Naive thymus-derived CD4-positive, alpha-beta T cell (primary cell): ENCODE data around the gene BCKDK. TPM values are rescaled to one million over a fixed set of nuclear protein-coding genes. Genes with fewer than 3 reads are reported as not detected.
"Not testable (repeated sequence)": the region's sequence is repeated elsewhere in the genome, so short reads cannot be mapped to it uniquely, and the experiment has no call there.

ENCODE experiments used
- ATAC-seq: fragments of 150-1000 bp; cut with Tn5 transposase; 2 replicates; pipeline ENCODE4 v1.10.0; 2021; ENCODE audit warnings: mild to moderate bottlenecking, moderate library complexity
- CTCF ChIA-PET: fragments of 350-600 bp; sonication (Branson Sonifier 250); formaldehyde crosslinking; loops from one replicate; lab custom pipeline; 2021; ENCODE audit warnings: antibody characterized with exemption; lab: Charles Lee
- POLR2A ChIA-PET: fragments of 350-600 bp; sonication (Branson Sonifier 250); formaldehyde crosslinking; loops from one replicate; lab custom pipeline; 2021; ENCODE audit warnings: antibody characterized with exemption, inconsistent platforms; lab: Charles Lee
- DNase-seq, 9 donors: peaks; one replicate each; pipeline versions ENCODE4 v3.0.0 to v3.0.0-alpha.2; 2020 to 2022; ENCODE audit warnings: mixed read lengths in 1 of 9
- H3K27ac ChIP-seq: one replicate; pipeline ENCODE4 v1.7.0; 2013; ENCODE audit warnings: mild to moderate bottlenecking, low read depth, low read length, moderate library complexity
- H3K27me3 ChIP-seq, 2 donors: one replicate each; pipeline ENCODE4 v1.7.0; 2013; ENCODE audit warnings: low read length in 2 of 2, mild to moderate bottlenecking in 2 of 2, moderate library complexity in 2 of 2; ENCODE audit not compliant: control insufficient read depth in 2 of 2, insufficient read depth in 2 of 2
- H3K36me3 ChIP-seq, 3 experiments: 1 replicate in 2 of 3; 2 replicates in 1 of 3; pipeline ENCODE4 v1.7.0; 2013; ENCODE audit warnings: low read length in 3 of 3, mild to moderate bottlenecking in 3 of 3, moderate library complexity in 1 of 3; ENCODE audit not compliant: insufficient read depth in 3 of 3, control insufficient read depth in 2 of 3
- H3K4me1 ChIP-seq, 2 donors: one replicate each; pipeline ENCODE4 v1.7.0; 2013; ENCODE audit warnings: low read length in 2 of 2, mild to moderate bottlenecking in 2 of 2, moderate library complexity in 1 of 2; ENCODE audit not compliant: control insufficient read depth in 2 of 2, insufficient read depth in 2 of 2
- H3K4me3 ChIP-seq: 2 replicates; pipeline ENCODE4 v1.7.0; 2013; ENCODE audit warnings: mild to moderate bottlenecking, low read length
- H3K9me3 ChIP-seq, 3 experiments: 1 replicate in 2 of 3; 2 replicates in 1 of 3; pipeline ENCODE4 v1.7.0; 2013; ENCODE audit warnings: low read length in 3 of 3; ENCODE audit not compliant: control insufficient read depth in 2 of 3
- H3K27ac Mint-ChIP-seq, 9 donors: one replicate each; pipeline ENCODE4 v1.8.0; 2020 to 2022; ENCODE audit warnings: mixed read lengths in 9 of 9, mild to moderate bottlenecking in 8 of 9, moderate library complexity in 5 of 9, inconsistent platforms in 2 of 9
- H3K27me3 Mint-ChIP-seq, 5 donors: one replicate each; pipeline ENCODE4 v1.8.0; 2021 to 2022; ENCODE audit warnings: mixed read lengths in 5 of 5, mild to moderate bottlenecking in 1 of 5
- H3K36me3 Mint-ChIP-seq, 5 donors: one replicate each; pipeline ENCODE4 v1.8.0; 2020 to 2022; ENCODE audit warnings: mixed read lengths in 5 of 5, mild to moderate bottlenecking in 3 of 5, inconsistent platforms in 1 of 5
- H3K4me1 Mint-ChIP-seq, 7 donors: one replicate each; pipeline ENCODE4 v1.8.0; 2020 to 2022; ENCODE audit warnings: mixed read lengths in 7 of 7, mild to moderate bottlenecking in 3 of 7, inconsistent platforms in 1 of 7
- H3K4me3 Mint-ChIP-seq, 10 donors: one replicate each; pipeline ENCODE4 v1.8.0; 2020 to 2022; ENCODE audit warnings: mild to moderate bottlenecking in 10 of 10, mixed read lengths in 10 of 10, moderate library complexity in 6 of 10, inconsistent platforms in 2 of 10
- H3K9me3 Mint-ChIP-seq, 11 donors: one replicate each; pipeline ENCODE4 v1.8.0; 2020 to 2022; ENCODE audit warnings: mixed read lengths in 11 of 11, mild to moderate bottlenecking in 4 of 11, inconsistent platforms in 1 of 11, moderate library complexity in 1 of 11
- intact Hi-C, 2 donors: fragments of 100-400 bp; cut with micrococcal nuclease; formaldehyde crosslinking; loops; one replicate each; pipeline ENCODE4 v1.15.1; 2023
- polyA plus RNA-seq, 2 donors: library from polyadenylated mRNA; unstranded; fragments of 300-500 nt; fragmentation: Illumina TruSeq; gene quantifications; one replicate each; pipeline ENCODE4 v1.2.3, GENCODE V29; 2021
- total RNA-seq, 6 experiments: library from RNA in 5 of 6; stranded (reverse) in 5 of 6; gene quantifications; 1 replicate in 5 of 6; 2 replicates in 1 of 6; pipeline ENCODE4 v1.2.3 and lab custom pipeline; 2021 to 2026

Gene BCKDK
- total and polyA plus RNA-seq, 7 experiments from 2014 or later: 10.3 to 36.0 (median 21.0) TPM

DNA sequence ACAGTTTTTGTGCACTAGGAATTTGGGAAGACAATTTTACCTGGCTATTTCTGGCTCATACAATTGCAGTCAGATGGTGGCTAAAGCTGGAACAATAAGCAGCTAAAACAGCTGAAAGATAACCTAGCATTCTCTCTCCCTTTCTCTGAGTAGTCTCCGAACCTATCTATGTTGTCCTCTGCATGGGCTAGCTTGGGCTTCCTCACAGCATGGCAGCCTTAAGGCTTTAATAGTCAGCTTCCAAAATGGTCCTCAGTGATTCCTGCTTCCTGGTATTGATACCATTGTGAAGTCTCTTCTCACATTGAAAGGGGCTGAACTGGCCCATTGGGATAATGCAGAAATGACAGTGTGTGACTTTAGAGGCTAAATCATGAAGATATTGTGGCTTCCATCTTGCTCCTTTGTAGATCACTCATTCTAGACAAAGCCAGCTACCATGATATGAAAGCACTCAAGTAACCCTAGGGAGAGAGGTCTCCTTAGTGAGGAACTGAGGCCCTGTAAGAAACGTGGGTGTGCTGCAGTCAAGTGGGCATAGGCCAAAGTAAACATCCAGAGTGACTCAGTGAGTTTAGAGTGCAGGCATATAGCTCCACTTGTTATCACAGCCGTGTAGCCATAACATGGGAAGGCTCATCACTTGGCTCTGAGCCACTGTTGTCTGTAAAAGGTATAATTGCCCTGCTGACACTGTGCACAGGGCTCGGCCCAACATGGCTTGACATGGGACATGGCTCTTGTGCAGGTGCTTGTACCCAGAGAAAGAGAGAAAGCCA, 8.1 kb upstream of the BCKDK start:
- DNase-seq (no peak), ATAC-seq (no peak)
- peaks cover 7 to 14% (median 12%) of the 10 kb centered on the region in 7 donors for H3K4me1 Mint-ChIP-seq
- H3K27ac ChIP-seq: no peak overlapping the region
- H3K9me3 ChIP-seq: no peaks in the 10 kb centered on the region
- no peak overlapping the region for H3K4me3 ChIP-seq
- no peaks in the 10 kb centered on the region for H3K27me3 ChIP-seq
- peaks cover 7 to 8% of the 10 kb centered on the region in 2 donors for H3K4me1 ChIP-seq
- H3K36me3 ChIP-seq: no peaks in the 10 kb centered on the region
- ChIA-PET POLR2A (interaction anchor here (1.8 kb wide), 1 partner anchor 80 kb away, joined by 4 read pairs; the partner anchor contains the start of gene FUS), CTCF (interaction anchor here (0.6 kb wide), 1 partner anchor 55 kb away, joined by 5 read pairs; no protein-coding TSS in a partner anchor)
- no peak overlapping the region for H3K4me3 Mint-ChIP-seq
- no peaks in the 10 kb centered on the region for H3K36me3 Mint-ChIP-seq
- no peaks in the 10 kb centered on the region for H3K27me3 Mint-ChIP-seq
- peaks cover 0 to 6% (median 0%) of the 10 kb centered on the region in 11 donors for H3K9me3 Mint-ChIP-seq
- intact Hi-C loops: no loop called here
- no peak overlapping the region for H3K27ac Mint-ChIP-seq

DNA sequence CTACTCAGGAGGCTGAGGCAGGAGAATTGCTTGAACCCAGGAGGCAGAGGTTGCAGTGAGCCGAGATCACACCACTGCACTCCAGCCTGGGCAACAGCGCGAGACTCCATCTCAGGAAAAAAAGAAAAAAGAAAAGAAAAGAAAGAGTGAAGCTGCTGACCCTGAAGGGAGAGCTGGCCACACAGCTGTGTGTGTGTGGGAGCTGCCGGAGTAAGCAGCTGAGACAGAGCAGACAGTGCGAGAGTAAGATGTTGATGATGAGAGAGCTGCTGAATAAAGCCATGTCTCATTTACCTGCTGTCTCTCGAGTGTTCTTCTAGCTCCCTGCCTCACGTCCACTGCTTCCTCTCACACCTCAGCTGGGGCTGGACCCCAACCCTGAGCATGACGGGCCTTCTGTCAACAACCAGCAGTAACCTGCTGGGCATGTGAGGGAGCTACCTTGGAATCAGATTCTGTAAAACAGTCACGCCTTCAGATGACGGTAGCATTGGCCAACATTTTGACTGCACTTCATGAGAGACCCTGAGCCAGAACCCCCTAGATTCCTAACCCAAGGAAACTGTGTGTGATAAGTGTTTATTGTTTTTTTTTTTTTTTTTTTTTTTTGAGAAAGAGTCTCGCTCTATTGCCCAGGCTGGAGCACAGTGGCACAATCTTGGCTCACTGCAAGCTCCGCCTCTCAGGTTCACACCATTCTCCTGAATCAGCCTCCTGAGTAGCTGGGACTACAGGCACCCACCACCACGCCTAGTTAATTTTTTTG, 7.1 kb upstream of the BCKDK start:
- POLR2A ChIA-PET: interaction anchor here (1.8 kb wide), 1 partner anchor 79 kb away, joined by 4 read pairs; the partner anchor contains the start of gene FUS
- H3K27ac Mint-ChIP-seq, intact Hi-C loops: not testable (repeated sequence)

DNA sequence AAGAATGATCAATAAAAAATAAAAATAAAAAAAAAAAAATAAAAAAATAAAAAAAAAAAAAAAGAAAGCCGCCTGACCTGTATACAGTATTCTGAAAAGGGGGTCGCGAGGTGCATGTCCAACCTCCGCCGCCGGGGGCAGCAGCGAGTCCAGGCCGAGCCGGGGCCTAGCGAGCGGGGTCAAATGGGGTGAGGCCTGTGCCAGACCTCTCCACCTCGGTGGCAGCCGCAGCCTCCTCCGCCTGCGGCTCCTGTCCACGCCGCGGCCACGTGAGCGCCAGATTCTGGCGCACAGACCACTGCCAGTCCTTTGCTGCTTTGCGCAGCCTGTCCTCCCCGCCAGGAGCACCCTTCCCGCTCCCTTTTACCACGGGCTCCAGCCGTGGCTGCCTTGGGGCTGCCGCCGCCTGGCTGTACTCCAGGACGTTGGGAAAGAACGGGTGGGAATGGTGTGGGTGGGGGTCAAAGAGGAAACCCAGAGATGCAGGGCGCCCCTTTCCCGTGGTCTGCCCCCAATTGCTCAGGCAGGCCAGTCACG, 2.4 kb upstream of the BCKDK start:
- peaks cover 4 to 16% of the 10 kb centered on the region in 2 donors for H3K4me1 ChIP-seq
- Mint-ChIP-seq H3K4me1 (peaks cover 10 to 28% (median 19%) of the 10 kb centered on the region in 7 donors), H3K36me3 (peaks cover 0 to 11% (median 0%) of the 10 kb centered on the region in 5 donors), H3K4me3 (peak overlapping the region in 7 of 10 donors; percentile 14 to 68 (median 49)), H3K9me3 (no peaks in the 10 kb centered on the region), H3K27me3 (no peaks in the 10 kb centered on the region), H3K27ac (peak overlapping the region in 4 of 9 donors; percentile 14 to 76 (median 42))
- H3K36me3 ChIP-seq: peaks cover 0 to 19% (median 0%) of the 10 kb centered on the region in 3 experiments
- no peaks in the 10 kb centered on the region for H3K27me3 ChIP-seq
- intact Hi-C loops: loop anchor here (2.0 kb wide), 2 partner anchors 13 to 37 kb away; no protein-coding TSS in a partner anchor
- ATAC-seq (peak; percentile 92), DNase-seq (peak; percentile 54 to 86 (median 65))
- H3K27ac ChIP-seq: peak overlapping the region; percentile 27
- CTCF ChIA-PET: no interaction called here
- no peak overlapping the region for H3K4me3 ChIP-seq
- POLR2A ChIA-PET: interaction anchor here (2.6 kb wide), 1 partner anchor 12 kb away, joined by 14 read pairs; the partner anchor contains the start of gene KAT8
- H3K9me3 ChIP-seq: no peaks in the 10 kb centered on the region

More for the DNA sequence above, 7.1 kb upstream of the BCKDK start:
- not testable (repeated sequence) for H3K27me3 Mint-ChIP-seq, ATAC-seq, H3K27me3 ChIP-seq, H3K27ac ChIP-seq, H3K4me3 ChIP-seq, H3K4me1 ChIP-seq, H3K9me3 Mint-ChIP-seq, H3K9me3 ChIP-seq, H3K4me1 Mint-ChIP-seq, H3K4me3 Mint-ChIP-seq, H3K36me3 ChIP-seq, DNase-seq, H3K36me3 Mint-ChIP-seq
- CTCF ChIA-PET: interaction anchor here (0.6 to 1.0 kb wide), 4 partner anchors 56 to 767 kb away, joined by 3 to 7 read pairs (median 4); partner anchors contain the start of gene PYDC1

DNA sequence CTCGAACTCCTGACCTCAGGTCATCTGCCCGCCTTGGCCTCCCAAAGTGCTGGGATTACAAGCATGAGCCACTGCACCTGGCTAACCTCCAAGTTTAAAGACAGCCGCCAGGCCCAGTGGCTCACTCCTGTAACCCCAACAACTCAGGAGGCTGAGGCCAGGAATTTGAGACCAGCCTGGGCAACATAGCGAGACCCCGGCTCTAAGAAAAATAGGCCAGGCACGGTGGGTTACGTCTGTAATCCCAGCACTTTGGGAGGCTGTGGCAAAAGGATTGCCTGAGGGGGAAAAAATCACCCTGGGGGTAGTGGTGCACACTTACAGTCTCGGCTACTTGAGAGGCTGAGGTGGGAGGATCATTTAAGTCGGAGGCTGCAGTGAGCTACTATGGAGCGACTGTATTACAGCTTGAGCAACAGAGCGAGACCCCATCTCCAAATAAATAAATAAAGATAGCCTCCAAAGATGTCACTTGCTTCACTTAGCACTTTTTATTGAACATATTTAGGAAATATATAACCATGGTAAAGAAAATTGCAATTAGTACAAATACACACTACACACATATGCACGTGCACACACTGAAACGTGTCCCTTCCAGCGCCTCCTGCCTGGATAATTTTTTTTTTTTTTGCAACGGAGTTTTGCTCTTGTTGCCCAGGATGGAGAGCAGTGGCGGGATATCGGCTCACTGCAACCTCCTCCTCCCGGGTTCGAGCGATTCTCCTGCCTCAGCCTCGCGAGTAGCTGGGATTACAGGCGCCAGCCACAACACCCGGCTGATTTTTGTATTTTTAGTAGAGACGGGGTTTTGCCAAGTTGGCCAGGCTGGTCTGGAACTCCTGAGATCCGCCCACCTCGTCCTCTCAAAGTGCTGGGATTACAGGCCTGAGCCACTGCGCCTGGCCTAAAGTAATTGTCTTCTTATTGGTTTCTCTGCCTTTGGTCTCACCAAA, 1.4 kb upstream of the BCKDK start:
- Mint-ChIP-seq H3K27ac (peak overlapping the region in 3 of 9 donors; percentile 84 to 88 (median 86)), H3K9me3 (no peaks in the 10 kb centered on the region), H3K36me3 (peaks cover 0 to 11% (median 0%) of the 10 kb centered on the region in 5 donors), H3K27me3 (no peaks in the 10 kb centered on the region), H3K4me3 (peak overlapping the region in 9 of 10 donors; percentile 77 to 91 (median 86)), H3K4me1 (peaks cover 10 to 28% (median 19%) of the 10 kb centered on the region in 7 donors)
- peaks cover 0 to 29% (median 0%) of the 10 kb centered on the region in 3 experiments for H3K36me3 ChIP-seq
- H3K27me3 ChIP-seq: no peaks in the 10 kb centered on the region
- H3K4me3 ChIP-seq: no peak overlapping the region
- ATAC-seq (no peak), DNase-seq (no peak)
- peaks cover 4 to 16% of the 10 kb centered on the region in 2 donors for H3K4me1 ChIP-seq
- H3K9me3 ChIP-seq: no peaks in the 10 kb centered on the region
- ChIA-PET CTCF (interaction anchor here (0.6 to 1.0 kb wide), 2 partner anchors 10 to 35 kb away, joined by 3 to 5 read pairs; no protein-coding TSS in a partner anchor), POLR2A (interaction anchor here (0.6 to 2.6 kb wide), 5 partner anchors 9 to 73 kb away, joined by 3 to 14 read pairs (median 3); partner anchors contain the start of genes FUS and KAT8)
- H3K27ac ChIP-seq: no peak overlapping the region
- intact Hi-C loops: no loop called here

DNA sequence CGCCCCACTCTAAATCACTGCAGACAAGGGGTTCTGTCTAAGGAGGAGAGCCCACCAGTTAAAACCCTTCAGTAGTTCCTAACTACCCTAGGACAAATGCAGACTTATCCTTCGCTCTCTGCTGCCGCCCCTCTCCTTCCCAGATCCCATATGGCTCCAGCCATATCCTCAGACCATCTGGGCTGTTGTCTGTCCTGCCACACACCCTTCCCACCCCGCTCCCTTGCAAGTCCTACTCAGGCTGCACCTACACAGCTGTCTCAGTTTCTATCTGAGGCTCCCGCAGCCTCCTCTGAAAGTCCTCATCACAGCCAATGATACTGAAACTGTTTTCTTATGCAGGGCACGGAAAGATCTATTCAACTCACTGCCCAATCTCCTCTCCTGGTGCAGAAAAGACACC, 720 bp upstream of the BCKDK start:
- Mint-ChIP-seq H3K4me3 (peak overlapping the region; percentile 77 to 91 (median 85)), H3K27ac (peak overlapping the region in 6 of 9 donors; percentile 80 to 88 (median 84)), H3K9me3 (no peaks in the 10 kb centered on the region), H3K27me3 (no peaks in the 10 kb centered on the region), H3K4me1 (peaks cover 10 to 28% (median 19%) of the 10 kb centered on the region in 7 donors), H3K36me3 (peaks cover 0 to 11% (median 0%) of the 10 kb centered on the region in 5 donors)
- DNase-seq: peak in 1 of 9 donors; percentile 48
- intact Hi-C loops: no loop called here
- Histone ChIP-seq H3K27me3 (no peaks in the 10 kb centered on the region), H3K36me3 (peaks cover 0 to 36% (median 0%) of the 10 kb centered on the region in 3 experiments), H3K4me1 (peaks cover 4 to 16% of the 10 kb centered on the region in 2 donors), H3K9me3 (no peaks in the 10 kb centered on the region), H3K27ac (peak overlapping the region; percentile 82), H3K4me3 (no peak overlapping the region)
- ChIA-PET POLR2A (interaction anchor here (0.9 to 2.6 kb wide), 4 partner anchors 10 to 76 kb away, joined by 3 to 14 read pairs (median 3); partner anchors contain the start of gene KAT8), CTCF (interaction anchor here (1.0 kb wide), 1 partner anchor 35 kb away, joined by 5 read pairs; no protein-coding TSS in a partner anchor)
- no peak for ATAC-seq
